Pancreas (tissue), 10 donors: ENCODE results near the gene VEGFB. TPM values are rescaled to one million over a fixed set of nuclear protein-coding genes. Genes with fewer than 3 reads are reported as not detected.

ENCODE experiments used
- ATAC-seq, 4 donors: fragments of 200-7000 bp; cut with Tn5 transposase; one replicate each; pipeline versions ENCODE4 v1.8.0 to v1.9.1; 2020; ENCODE audit warnings: mild to moderate bottlenecking in 4 of 4, moderate library complexity in 4 of 4
- DNase-seq, 6 donors: peaks; one replicate each; pipeline ENCODE4 v3.0.0-alpha.2; 2020
- FAIRE-seq: peaks from 2 replicates; lab custom pipeline; 2012; peaks lifted over from hg19 to GRCh38; lab: Jason Lieb, UNC
- H3K27ac ChIP-seq, 4 donors: fragments of 200-600 bp; sonication (generic); 1 replicate in 3 of 4; 2 replicates in 1 of 4; pipeline versions ENCODE4 v1.5.0 to v1.8.0; 2020
- H3K27me3 ChIP-seq, 4 donors: fragments of 200-600 bp; one replicate each; pipeline ENCODE4 v1.8.0; 2021
- H3K36me3 ChIP-seq, 3 donors: fragments of 200-600 bp; sonication (generic) in 1 of 3; one replicate each; pipeline versions ENCODE4 v1.5.0 to v1.8.0; 2020 to 2021
- H3K4me1 ChIP-seq, 3 donors: fragments of 200-600 bp; one replicate each; pipeline ENCODE4 v1.8.0; 2021
- H3K4me3 ChIP-seq, 4 donors: fragments of 200-600 bp; sonication (generic) in 2 of 4; one replicate each; pipeline versions ENCODE4 v1.5.0 to v1.8.0; 2020 to 2021
- H3K9me3 ChIP-seq, 4 donors: fragments of 200-600 bp; one replicate each; pipeline ENCODE4 v1.8.0; 2021
- WGBS, 2 donors: extraction: QIAGEN DNeasy Blood & Tissue Kit; methylation state at CpG; one replicate each; pipeline ENCODE4 v1.1.7; 2013; 5-methylcytosine and 5-hydroxymethylcytosine counted together
- intact Hi-C, 3 donors: fragments of 100-400 bp; cut with DNase I; formaldehyde crosslinking; loops; one replicate each; pipeline versions ENCODE4 v1.11.1 to v1.14.2; 2022
- polyA plus RNA-seq, 2 donors: library from polyadenylated mRNA; stranded (reverse); fragments of 200-250 nt; gene quantifications; one replicate each; pipeline ENCODE4 v1.2.3, GENCODE V29; 2013
- total RNA-seq, 6 donors: library from RNA; stranded (reverse); fragmentation: NEBNext Ultra II Directional in 4 of 6; extraction: Animal tissue kit (Norgen Biotek cat#: 25700) in 4 of 6; gene quantifications; one replicate each; pipeline versions ENCODE4 v1.2.1 to v1.2.4, GENCODE V29; 2021 to 2023
- TF ChIP-seq, protein P1 (sequence below), 4 donors: fragments of 200-600 bp; sonication (generic) in 3 of 4; IDR thresholded peaks; one replicate each; pipeline versions ENCODE4 v1.5.0 to v1.8.0; 2021; ENCODE audit warnings: antibody characterized with exemption in 4 of 4
- donor health status: healthy with polysubstance abuse.
- donor health status: DM: no; HTN: no; CAD: no; lungs with moderate emphysema.
- donor health status: DM: no; HTN: no; CAD: no.
- donor health status: control.
- donor health status: control.
- donor health status: Bipolar disorder and iron deficiency.
- donor health status: DM: yes; HTN: yes; CAD: no.
- donor health status: DM: no; HTN: no; CAD: no.
- donor health status: DM: no; HTN: no; CAD: no.
- donor health status: DM: yes; HTN: yes; CAD: no.

Gene VEGFB
- total and polyA plus RNA-seq, 8 donors, result 54.1 to 115 (median 63.2) TPM

DNA sequence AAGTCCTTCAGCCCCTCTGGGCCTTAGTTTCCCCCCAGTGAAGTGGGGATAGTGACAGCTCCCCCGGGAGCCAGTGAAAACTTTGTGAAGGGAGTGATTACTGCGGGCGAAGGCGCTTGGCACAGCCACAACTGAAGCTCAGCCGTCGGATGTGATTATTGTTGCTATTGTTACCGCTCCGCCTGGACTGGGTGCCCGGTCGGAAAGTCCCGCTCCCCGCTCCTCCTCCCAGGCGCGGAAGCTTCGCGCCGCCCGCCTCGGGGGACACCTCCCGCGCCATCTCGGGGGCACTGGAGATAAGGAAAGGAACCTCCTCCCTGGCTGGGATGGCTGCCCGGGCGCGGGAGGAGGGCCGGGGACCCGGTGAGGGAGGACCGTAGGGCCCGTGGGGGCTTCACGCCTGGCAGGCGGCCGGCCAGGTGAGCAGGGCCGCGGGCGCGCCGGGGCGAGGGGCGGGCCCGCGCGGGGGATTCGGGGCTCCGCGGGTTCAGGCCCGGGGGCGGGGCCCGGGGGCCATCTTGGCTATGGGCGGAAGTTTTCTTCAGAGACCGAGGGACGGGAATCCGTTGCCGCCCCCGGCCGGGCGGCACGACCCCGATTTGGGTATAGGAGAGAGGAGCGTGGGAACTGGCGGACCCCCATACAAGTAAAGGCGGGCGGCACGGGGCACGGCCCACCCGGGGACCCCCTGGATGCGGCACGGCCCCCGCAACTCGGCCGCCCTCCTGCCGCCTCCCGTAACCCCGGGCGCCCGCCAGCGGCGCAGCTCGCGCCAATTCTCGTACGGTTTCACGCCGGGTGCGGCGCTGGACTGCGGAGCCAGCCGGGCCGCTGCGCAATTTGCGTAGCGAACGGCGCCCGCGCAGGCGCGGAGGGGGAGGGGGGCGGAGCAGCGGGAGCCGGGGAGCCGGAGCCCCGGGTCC lies 50.8 kb downstream of the VEGFB start, which contains the start of gene GPR137:
Gene GPR137 (plus strand): TSS at position 887 of the 923 bp plus-strand sequence. CDS start 677 bp downstream, outside the sequence.
- H3K27ac ChIP-seq, result peak within 1 kb of the TSS; percentile 80 to 92 (median 88)
- H3K27me3 ChIP-seq, result no peaks in the 10 kb centered on the region
- H3K4me1 ChIP-seq, result peaks cover 13 to 14% (median 14%) of the 10 kb centered on the region in 3 donors
- TF ChIP-seq, protein P1, sequence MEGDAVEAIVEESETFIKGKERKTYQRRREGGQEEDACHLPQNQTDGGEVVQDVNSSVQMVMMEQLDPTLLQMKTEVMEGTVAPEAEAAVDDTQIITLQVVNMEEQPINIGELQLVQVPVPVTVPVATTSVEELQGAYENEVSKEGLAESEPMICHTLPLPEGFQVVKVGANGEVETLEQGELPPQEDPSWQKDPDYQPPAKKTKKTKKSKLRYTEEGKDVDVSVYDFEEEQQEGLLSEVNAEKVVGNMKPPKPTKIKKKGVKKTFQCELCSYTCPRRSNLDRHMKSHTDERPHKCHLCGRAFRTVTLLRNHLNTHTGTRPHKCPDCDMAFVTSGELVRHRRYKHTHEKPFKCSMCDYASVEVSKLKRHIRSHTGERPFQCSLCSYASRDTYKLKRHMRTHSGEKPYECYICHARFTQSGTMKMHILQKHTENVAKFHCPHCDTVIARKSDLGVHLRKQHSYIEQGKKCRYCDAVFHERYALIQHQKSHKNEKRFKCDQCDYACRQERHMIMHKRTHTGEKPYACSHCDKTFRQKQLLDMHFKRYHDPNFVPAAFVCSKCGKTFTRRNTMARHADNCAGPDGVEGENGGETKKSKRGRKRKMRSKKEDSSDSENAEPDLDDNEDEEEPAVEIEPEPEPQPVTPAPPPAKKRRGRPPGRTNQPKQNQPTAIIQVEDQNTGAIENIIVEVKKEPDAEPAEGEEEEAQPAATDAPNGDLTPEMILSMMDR (IDR thresholded peaks at IDR 0.05), result no peak
- peak within 1 kb of the TSS; percentile 53 to 91 (median 80) for H3K4me3 ChIP-seq
- H3K9me3 ChIP-seq, result no peaks in the 10 kb centered on the region
- intact Hi-C loops, result no loop called here
- WGBS, 2 donors, result 1% methylated on average over 74 to 102 of the region's 102 CpGs
- H3K36me3 ChIP-seq, result no peaks in the 10 kb centered on the region
- FAIRE-seq (no peak), ATAC-seq (peak; percentile 73 to 84 (median 82)), DNase-seq (peak; percentile 82 to 96 (median 92))

- Histone ChIP-seq H3K4me1 (peaks cover 13 to 14% (median 14%) of the 10 kb centered on the region in 3 donors), H3K27me3 (no peaks in the 10 kb centered on the region), H3K9me3 (no peaks in the 10 kb centered on the region), H3K4me3 (peak overlapping the region; percentile 53 to 91 (median 80)), H3K36me3 (no peaks in the 10 kb centered on the region), H3K27ac (peak overlapping the region; percentile 80 to 92 (median 88))
- peak; percentile 64 to 91 (median 74) for DNase-seq
- ATAC-seq, result peak; percentile 28 to 41 (median 34)
- TF ChIP-seq, protein P1 (IDR thresholded peaks at IDR 0.05), result no peak
- 17 to 23% methylated on average over 29 to 40 of the region's 40 CpGs for WGBS, 2 donors
- no peak for FAIRE-seq
- intact Hi-C loops, result no loop called here
These were observed 51.8 kb downstream of the VEGFB start for GRCh38 chr11:64285885-64286800.

DNA sequence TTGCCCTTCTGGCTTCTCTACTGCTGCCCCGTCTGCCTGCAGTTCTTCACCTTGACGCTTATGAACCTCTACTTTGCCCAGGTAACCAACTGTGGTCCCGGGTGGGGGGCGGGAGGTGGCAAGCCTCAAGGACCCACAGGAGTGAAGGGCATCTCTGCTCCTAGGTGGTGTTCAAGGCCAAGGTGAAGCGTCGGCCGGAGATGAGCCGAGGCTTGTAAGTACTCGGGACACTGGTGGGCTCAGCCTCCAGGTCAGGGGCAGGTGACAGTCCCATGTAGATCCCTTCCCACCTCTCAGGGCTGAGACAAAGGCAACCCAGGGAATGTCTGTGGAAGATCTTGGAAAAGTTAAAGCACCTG lies 52.4 kb downstream of the VEGFB start:
- 57 to 62% methylated on average over 9 of the region's 9 CpGs for WGBS, 2 donors
- H3K4me1 ChIP-seq, result peaks cover 14 to 18% (median 17%) of the 10 kb centered on the region in 3 donors
- FAIRE-seq, result no peak
- intact Hi-C loops, result no loop called here
- H3K27ac ChIP-seq, result no peak overlapping the region
- DNase-seq, result no peak
- H3K9me3 ChIP-seq, result no peaks in the 10 kb centered on the region
- TF ChIP-seq, protein P1 (IDR thresholded peaks at IDR 0.05), result no peak
- no peaks in the 10 kb centered on the region for H3K27me3 ChIP-seq
- no peak overlapping the region for H3K4me3 ChIP-seq
- ATAC-seq, result no peak
- H3K36me3 ChIP-seq, result no peaks in the 10 kb centered on the region

- FAIRE-seq (no peak), ATAC-seq (no peak), DNase-seq (peak in 2 of 6 donors; percentile 38 to 72)
- 93 to 94% methylated on average over 33 of the region's 33 CpGs for WGBS, 2 donors
- intact Hi-C loops, result no loop called here
- Histone ChIP-seq H3K4me1 (peaks cover 14 to 24% (median 22%) of the 10 kb centered on the region in 3 donors), H3K9me3 (no peaks in the 10 kb centered on the region), H3K27ac (no peak overlapping the region), H3K27me3 (peaks cover 0 to 4% (median under 1%) of the 10 kb centered on the region in 4 donors), H3K36me3 (no peaks in the 10 kb centered on the region), H3K4me3 (no peak overlapping the region)
- TF ChIP-seq, protein P1 (IDR thresholded peaks at IDR 0.05), result no peak
These were observed 53.4 kb downstream of the VEGFB start for GRCh38 chr11:64287676-64288352.
